ENCODE measurements around the gene IFT27.

- TF ChIP-seq, protein P1, sequence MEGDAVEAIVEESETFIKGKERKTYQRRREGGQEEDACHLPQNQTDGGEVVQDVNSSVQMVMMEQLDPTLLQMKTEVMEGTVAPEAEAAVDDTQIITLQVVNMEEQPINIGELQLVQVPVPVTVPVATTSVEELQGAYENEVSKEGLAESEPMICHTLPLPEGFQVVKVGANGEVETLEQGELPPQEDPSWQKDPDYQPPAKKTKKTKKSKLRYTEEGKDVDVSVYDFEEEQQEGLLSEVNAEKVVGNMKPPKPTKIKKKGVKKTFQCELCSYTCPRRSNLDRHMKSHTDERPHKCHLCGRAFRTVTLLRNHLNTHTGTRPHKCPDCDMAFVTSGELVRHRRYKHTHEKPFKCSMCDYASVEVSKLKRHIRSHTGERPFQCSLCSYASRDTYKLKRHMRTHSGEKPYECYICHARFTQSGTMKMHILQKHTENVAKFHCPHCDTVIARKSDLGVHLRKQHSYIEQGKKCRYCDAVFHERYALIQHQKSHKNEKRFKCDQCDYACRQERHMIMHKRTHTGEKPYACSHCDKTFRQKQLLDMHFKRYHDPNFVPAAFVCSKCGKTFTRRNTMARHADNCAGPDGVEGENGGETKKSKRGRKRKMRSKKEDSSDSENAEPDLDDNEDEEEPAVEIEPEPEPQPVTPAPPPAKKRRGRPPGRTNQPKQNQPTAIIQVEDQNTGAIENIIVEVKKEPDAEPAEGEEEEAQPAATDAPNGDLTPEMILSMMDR (conservative IDR thresholded peaks at IDR 0.05; ENCODE audit: low read depth in 2 of 2) = no peak
- TF ChIP-seq EZH2 (IDR thresholded peaks at IDR 0.05; ENCODE audit: low read depth, unreplicated experiment) = no peak
- TF ChIP-seq ZNF114 (CRISPR knock-in tag; IDR thresholded peaks at IDR 0.05) = no peak
- TF ChIP-seq REST (IDR thresholded peaks at IDR 0.05; ENCODE audit: unreplicated experiment) = no peak
- no peak for TF ChIP-seq POLR2AphosphoS5 (IDR thresholded peaks at IDR 0.05; ENCODE audit: low read depth)
- no peak for TF ChIP-seq ZNF331 (CRISPR knock-in tag; IDR thresholded peaks at IDR 0.05; ENCODE audit: low read depth)
- TF ChIP-seq STAT1 (IDR thresholded peaks at IDR 0.05; ENCODE audit: unreplicated experiment) = no peak
- no peak for TF ChIP-seq JUNB (IDR thresholded peaks at IDR 0.05; ENCODE audit: unreplicated experiment)
Observed at GRCh38 chr22:36795633-36796032, 19.7 kb upstream of the IFT27 start.

Measured in GM23338 (cell line).